Mesendoderm (in vitro differentiated cells): ENCODE data around the gene ESRRG.

ENCODE experiments used
- DNase-seq: peaks from one replicate; pipeline ENCODE4 v3.0.0; 2013
- H2AK5ac ChIP-seq: 2 replicates; pipeline ENCODE4 v1.6.1; 2013; ENCODE audit warnings: low read length, inconsistent platforms
- H2BK120ac ChIP-seq: 2 replicates; pipeline ENCODE4 v1.6.1; 2013; ENCODE audit warnings: low read depth, mild to moderate bottlenecking, low read length, moderate library complexity, mixed read lengths
- H2BK15ac ChIP-seq: replicated peaks from 2 replicates; pipeline ENCODE4 v1.6.1; 2013; ENCODE audit warnings: low read depth, mild to moderate bottlenecking, moderate library complexity
- H2BK5ac ChIP-seq: 2 replicates; pipeline ENCODE4 v1.6.1; 2013; ENCODE audit warnings: low read length, inconsistent platforms
- H3K18ac ChIP-seq: 2 replicates; pipeline ENCODE4 v1.6.1; 2013; ENCODE audit warnings: mild to moderate bottlenecking, low read length, mixed read lengths
- H3K23ac ChIP-seq: one replicate; pipeline ENCODE4 v1.6.1; 2013; ENCODE audit warnings: low read length
- H3K27ac ChIP-seq: 2 replicates; pipeline ENCODE4 v1.5.1; 2013; ENCODE audit warnings: low read depth, mild to moderate bottlenecking, inconsistent platforms, low read length, moderate library complexity
- H3K27me3 ChIP-seq: 2 replicates; pipeline ENCODE4 v1.6.1; 2013; ENCODE audit warnings: low read length, control low read depth, mild to moderate bottlenecking, inconsistent platforms; ENCODE audit not compliant: insufficient read depth, poor library complexity
- H3K36me3 ChIP-seq: 2 replicates; pipeline ENCODE4 v1.6.1; 2013; ENCODE audit warnings: low read length, inconsistent platforms; ENCODE audit not compliant: control insufficient read depth, insufficient read depth
- H3K4ac ChIP-seq: one replicate; pipeline ENCODE4 v1.6.1; 2013; ENCODE audit warnings: low read depth, mild to moderate bottlenecking, low read length, moderate library complexity
- H3K4me1 ChIP-seq: 2 replicates; pipeline ENCODE4 v1.6.1; 2013; ENCODE audit warnings: low read depth, low read length, inconsistent platforms; ENCODE audit not compliant: control insufficient read depth
- H3K4me2 ChIP-seq: 2 replicates; pipeline ENCODE4 v1.6.1; 2013; ENCODE audit warnings: low read length
- H3K4me3 ChIP-seq: 2 replicates; pipeline ENCODE4 v1.5.1; 2013; ENCODE audit warnings: mild to moderate bottlenecking, low read length
- H3K56ac ChIP-seq: one replicate; pipeline ENCODE4 v1.6.1; 2013; ENCODE audit warnings: low read length
- H3K79me1 ChIP-seq: 2 replicates; pipeline ENCODE4 v1.6.1; 2013; ENCODE audit warnings: low read length, inconsistent platforms
- H3K79me2 ChIP-seq: 2 replicates; pipeline ENCODE4 v1.6.1; 2013; ENCODE audit warnings: mild to moderate bottlenecking, low read length; ENCODE audit not compliant: control insufficient read depth, insufficient read depth
- H3K9ac ChIP-seq: 2 replicates; pipeline ENCODE4 v1.6.1; 2013; ENCODE audit warnings: low read length, inconsistent platforms
- H4K5ac ChIP-seq: one replicate; pipeline ENCODE4 v1.6.1; 2013; ENCODE audit warnings: low read length
- H4K8ac ChIP-seq: one replicate; pipeline ENCODE4 v1.6.1; 2013; ENCODE audit warnings: low read depth, mild to moderate bottlenecking, control low read depth, low read length, moderate library complexity
- WGBS: extraction: QIAGEN DNeasy Blood & Tissue Kit; methylation state at CpG from one replicate; pipeline ENCODE4 v1.1.7; 2013; ENCODE audit warnings: low lambda C conversion rate, missing lambda C conversion rate; ENCODE audit not compliant: insufficient coverage; ENCODE audit errors: extremely low coverage; 5-methylcytosine and 5-hydroxymethylcytosine counted together

ESRRG gene

DNA sequence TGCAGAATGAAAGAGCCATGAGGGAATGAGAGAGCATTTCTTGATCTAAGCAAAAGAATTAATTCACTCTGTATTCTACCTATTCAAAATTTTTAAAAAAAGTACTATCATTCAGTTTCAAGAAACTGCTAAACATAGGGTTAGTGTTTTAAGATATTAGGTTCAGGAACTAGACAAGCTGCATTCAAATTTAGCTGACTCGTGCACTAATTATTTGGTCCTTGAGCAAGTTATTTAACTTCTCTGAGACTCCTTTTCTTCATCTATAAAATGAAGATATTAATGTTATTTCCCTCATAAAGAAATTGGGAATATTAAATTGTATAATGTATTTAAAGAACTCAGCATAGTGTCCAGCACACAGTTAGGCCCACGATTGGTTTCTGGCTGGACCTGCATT lies 225.0 kb downstream of the ESRRG start:
- H3K4me3 ChIP-seq: no peak overlapping the region
- no peak overlapping the region for H3K56ac ChIP-seq
- no peak overlapping the region for H3K23ac ChIP-seq
- WGBS: no CpG with 5 or more reads among the region's 2 CpGs
- no peaks in the 10 kb centered on the region for H3K79me1 ChIP-seq
- no peak overlapping the region for H3K27ac ChIP-seq
- H3K18ac ChIP-seq: no peak overlapping the region
- no peak overlapping the region for H3K4ac ChIP-seq
- H2BK15ac ChIP-seq: no peak overlapping the region
- no peaks in the 10 kb centered on the region for H3K79me2 ChIP-seq
- H2AK5ac ChIP-seq: no peak overlapping the region
- H4K8ac ChIP-seq: no peak overlapping the region
- H4K5ac ChIP-seq: no peak overlapping the region
- H3K4me2 ChIP-seq: no peak overlapping the region
- no peaks in the 10 kb centered on the region for H3K4me1 ChIP-seq
- H3K27me3 ChIP-seq: no peaks in the 10 kb centered on the region
- H3K9ac ChIP-seq: no peak overlapping the region
- no peaks in the 10 kb centered on the region for H3K36me3 ChIP-seq
- DNase-seq: no peak
- H2BK120ac ChIP-seq: no peak overlapping the region
- H2BK5ac ChIP-seq: no peak overlapping the region

DNA sequence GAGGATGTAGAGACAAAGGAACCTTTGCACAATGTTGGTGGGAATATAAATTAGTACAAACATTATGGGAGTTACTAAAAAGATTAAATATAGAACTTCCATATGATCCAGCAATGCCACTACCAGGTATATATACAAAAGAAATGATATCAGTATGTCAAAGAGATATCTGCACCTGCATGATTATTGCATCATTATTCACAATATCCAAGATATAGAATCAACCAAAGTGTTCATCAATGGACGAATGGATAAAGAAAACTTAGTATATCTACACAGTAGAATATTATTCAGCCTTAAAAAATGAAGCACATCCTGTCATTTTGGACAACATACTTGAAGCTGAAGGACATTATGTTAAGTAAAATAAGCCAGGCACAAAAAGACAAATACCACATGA lies 238.2 kb downstream of the ESRRG start:
- H3K4me3 ChIP-seq: no peak overlapping the region
- H3K4me1 ChIP-seq: no peaks in the 10 kb centered on the region
- no peak overlapping the region for H2AK5ac ChIP-seq
- H3K79me1 ChIP-seq: no peaks in the 10 kb centered on the region
- H2BK15ac ChIP-seq: no peak overlapping the region
- H3K4ac ChIP-seq: no peak overlapping the region
- H3K27me3 ChIP-seq: no peaks in the 10 kb centered on the region
- H3K56ac ChIP-seq: no peak overlapping the region
- no peak overlapping the region for H4K8ac ChIP-seq
- no peak overlapping the region for H4K5ac ChIP-seq
- H3K79me2 ChIP-seq: no peaks in the 10 kb centered on the region
- no peak overlapping the region for H2BK120ac ChIP-seq
- no peak overlapping the region for H3K23ac ChIP-seq
- DNase-seq: no peak
- WGBS: no CpG with 5 or more reads among the region's 1 CpG
- no peak overlapping the region for H3K27ac ChIP-seq
- H2BK5ac ChIP-seq: no peak overlapping the region
- H3K18ac ChIP-seq: no peak overlapping the region
- no peaks in the 10 kb centered on the region for H3K36me3 ChIP-seq
- no peak overlapping the region for H3K9ac ChIP-seq
- H3K4me2 ChIP-seq: no peak overlapping the region

DNA sequence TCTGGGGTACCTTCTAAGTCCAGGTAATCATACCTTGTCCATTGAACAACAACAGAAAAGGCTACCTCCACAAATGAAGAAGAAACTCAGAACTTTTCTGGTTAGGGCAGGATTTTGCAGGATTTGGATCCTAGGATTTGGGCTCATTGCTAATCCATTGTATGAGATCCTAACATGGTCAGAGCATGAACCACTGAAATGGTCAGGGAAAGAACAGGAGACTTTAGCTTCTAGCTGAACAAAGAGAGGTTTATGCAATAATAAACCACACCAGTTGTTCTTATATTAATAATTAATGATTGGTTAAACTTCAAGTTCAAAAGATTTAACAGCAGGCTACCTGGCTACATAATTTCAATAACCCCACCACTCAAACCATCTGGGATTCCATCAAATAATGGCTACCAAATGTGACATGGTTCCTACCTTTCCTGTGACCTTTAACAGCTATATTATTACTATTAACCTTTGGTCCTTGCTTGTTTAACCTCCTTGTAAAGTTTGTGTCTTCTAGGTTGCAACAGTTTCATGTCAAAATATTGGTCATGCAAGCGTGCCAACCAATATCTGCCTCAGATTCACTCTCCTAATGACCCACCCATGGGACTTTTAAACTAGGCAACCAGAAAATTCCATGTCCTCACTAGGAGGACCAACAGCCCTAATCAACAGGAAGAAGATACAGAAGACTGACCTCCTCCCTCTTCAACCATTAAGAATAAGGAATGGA lies 239.4 kb downstream of the ESRRG start:
- no peak overlapping the region for H3K27ac ChIP-seq
- no peak overlapping the region for H4K8ac ChIP-seq
- H4K5ac ChIP-seq: no peak overlapping the region
- H3K4me1 ChIP-seq: no peaks in the 10 kb centered on the region
- no peaks in the 10 kb centered on the region for H3K27me3 ChIP-seq
- no peaks in the 10 kb centered on the region for H3K79me2 ChIP-seq
- H2BK15ac ChIP-seq: no peak overlapping the region
- H3K4ac ChIP-seq: no peak overlapping the region
- no peak overlapping the region for H2BK120ac ChIP-seq
- no peaks in the 10 kb centered on the region for H3K79me1 ChIP-seq
- H2BK5ac ChIP-seq: no peak overlapping the region
- no peaks in the 10 kb centered on the region for H3K36me3 ChIP-seq
- H3K18ac ChIP-seq: no peak overlapping the region
- H3K23ac ChIP-seq: no peak overlapping the region
- DNase-seq: no peak
- WGBS: no CpG with 5 or more reads among the region's 1 CpG
- no peak overlapping the region for H2AK5ac ChIP-seq
- no peak overlapping the region for H3K56ac ChIP-seq
- H3K4me2 ChIP-seq: no peak overlapping the region
- no peak overlapping the region for H3K9ac ChIP-seq
- no peak overlapping the region for H3K4me3 ChIP-seq

DNA sequence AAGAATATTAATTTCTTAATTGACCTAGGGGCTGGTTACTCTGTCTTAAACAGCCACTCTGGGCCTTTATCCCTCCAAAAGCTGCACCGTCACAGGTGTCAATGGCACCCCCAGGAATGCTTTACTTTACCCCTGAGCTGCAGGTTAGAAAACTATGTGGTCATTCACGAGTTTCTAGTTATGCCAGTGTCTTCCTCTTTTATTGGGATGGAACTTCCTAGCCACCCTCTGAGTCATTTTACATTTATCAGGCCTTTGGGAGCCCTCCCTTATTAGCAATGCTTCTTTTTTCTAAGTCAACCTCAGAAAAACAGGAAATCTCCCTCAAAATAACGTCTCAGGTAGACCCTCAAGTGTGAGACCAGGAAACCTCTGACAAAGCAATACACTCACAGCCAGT lies 240.6 kb downstream of the ESRRG start:
- no peak overlapping the region for H2AK5ac ChIP-seq
- H3K4me1 ChIP-seq: no peaks in the 10 kb centered on the region
- H2BK15ac ChIP-seq: no peak overlapping the region
- no peaks in the 10 kb centered on the region for H3K79me2 ChIP-seq
- H3K79me1 ChIP-seq: no peaks in the 10 kb centered on the region
- no peaks in the 10 kb centered on the region for H3K36me3 ChIP-seq
- H3K27ac ChIP-seq: no peak overlapping the region
- no peak overlapping the region for H2BK5ac ChIP-seq
- H4K5ac ChIP-seq: no peak overlapping the region
- no peak overlapping the region for H3K9ac ChIP-seq
- no peak overlapping the region for H3K23ac ChIP-seq
- H3K4me3 ChIP-seq: no peak overlapping the region
- no peak overlapping the region for H3K56ac ChIP-seq
- no peak overlapping the region for H3K4ac ChIP-seq
- no CpG with 5 or more reads among the region's 3 CpGs for WGBS
- no peak overlapping the region for H4K8ac ChIP-seq
- H3K27me3 ChIP-seq: no peaks in the 10 kb centered on the region
- H3K18ac ChIP-seq: no peak overlapping the region
- DNase-seq: no peak
- H2BK120ac ChIP-seq: no peak overlapping the region
- H3K4me2 ChIP-seq: no peak overlapping the region

DNA sequence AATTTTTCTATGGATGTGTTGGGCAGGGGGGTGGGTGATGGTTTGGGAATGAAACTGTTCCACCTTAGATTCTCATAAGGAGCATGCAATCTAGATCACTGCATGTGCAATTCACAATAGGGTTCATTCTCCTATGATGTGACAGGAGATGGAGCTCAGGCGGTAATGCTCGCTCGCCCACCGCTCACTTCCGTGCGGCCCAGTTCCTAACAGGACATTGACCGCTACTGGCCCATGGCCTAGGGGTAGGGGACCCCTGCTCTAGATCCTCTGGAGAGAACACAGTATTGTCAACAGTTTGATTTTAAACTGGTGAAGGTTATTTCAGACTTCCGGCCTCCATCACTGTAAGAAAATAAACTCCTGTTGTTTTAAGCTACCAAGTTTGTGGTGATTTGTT lies 245.0 kb downstream of the ESRRG start:
- Histone ChIP-seq H4K5ac (no peak overlapping the region), H3K4ac (no peak overlapping the region)
- no CpG with 5 or more reads among the region's 8 CpGs for WGBS

DNA sequence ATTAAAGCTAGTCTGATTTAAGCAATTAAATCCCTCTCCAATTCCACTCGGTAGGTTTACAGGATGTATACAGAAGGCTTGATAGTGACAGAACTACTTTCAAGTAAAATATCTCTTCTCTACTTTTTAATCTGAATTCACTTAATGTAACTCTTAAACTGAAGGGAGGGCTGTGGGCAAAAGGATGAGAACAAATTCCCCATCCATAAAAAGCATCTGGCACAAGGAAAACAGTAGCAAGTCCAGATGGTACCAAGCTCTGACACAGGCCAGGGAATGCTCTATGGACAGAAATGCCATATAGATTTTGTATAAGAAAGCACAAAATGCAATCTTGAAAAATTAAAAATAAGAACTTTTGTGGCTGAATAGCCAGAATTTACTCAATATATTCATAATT lies 246.9 kb downstream of the ESRRG start:
- no CpG with 5 or more reads among the region's 1 CpG for WGBS
- no peak overlapping the region for H4K8ac ChIP-seq
- no peak overlapping the region for H3K18ac ChIP-seq
- no peak overlapping the region for H3K4me3 ChIP-seq
- H2AK5ac ChIP-seq: no peak overlapping the region
- no peak overlapping the region for H3K4me2 ChIP-seq
- no peak overlapping the region for H3K27ac ChIP-seq
- no peaks in the 10 kb centered on the region for H3K79me1 ChIP-seq
- H3K79me2 ChIP-seq: no peaks in the 10 kb centered on the region
- no peaks in the 10 kb centered on the region for H3K36me3 ChIP-seq
- no peak overlapping the region for H3K56ac ChIP-seq
- no peak overlapping the region for H2BK15ac ChIP-seq
- no peak overlapping the region for H2BK5ac ChIP-seq
- H3K9ac ChIP-seq: no peak overlapping the region
- no peak overlapping the region for H3K4ac ChIP-seq
- H4K5ac ChIP-seq: no peak overlapping the region
- no peaks in the 10 kb centered on the region for H3K27me3 ChIP-seq
- H3K23ac ChIP-seq: no peak overlapping the region
- no peaks in the 10 kb centered on the region for H3K4me1 ChIP-seq
- DNase-seq: no peak
- H2BK120ac ChIP-seq: no peak overlapping the region

More for the DNA sequence above, 245.0 kb downstream of the ESRRG start:
- no peak overlapping the region for H2BK15ac ChIP-seq
- H2BK5ac ChIP-seq: no peak overlapping the region
- no peak overlapping the region for H3K23ac ChIP-seq
- H3K4me3 ChIP-seq: no peak overlapping the region
- DNase-seq: no peak
- H3K18ac ChIP-seq: no peak overlapping the region
- H3K36me3 ChIP-seq: no peaks in the 10 kb centered on the region
- H3K4me2 ChIP-seq: no peak overlapping the region
- H3K27me3 ChIP-seq: no peaks in the 10 kb centered on the region
- no peak overlapping the region for H2AK5ac ChIP-seq
- H4K8ac ChIP-seq: no peak overlapping the region
- no peak overlapping the region for H3K9ac ChIP-seq
- H3K79me2 ChIP-seq: no peaks in the 10 kb centered on the region
- no peaks in the 10 kb centered on the region for H3K79me1 ChIP-seq
- H2BK120ac ChIP-seq: no peak overlapping the region
- no peak overlapping the region for H3K56ac ChIP-seq
- H3K4me1 ChIP-seq: no peaks in the 10 kb centered on the region
- H3K27ac ChIP-seq: no peak overlapping the region
